H9 (cell line): ENCODE results near the gene DCDC2C. TPM values are rescaled to one million over a fixed set of nuclear protein-coding genes. Genes with fewer than 3 reads are reported as not detected.

ENCODE experiments used
- DNase-seq: peaks from one replicate; pipeline ENCODE4 v3.0.0-alpha.2; 2017
- H2AFZ ChIP-seq: one replicate; pipeline ENCODE4 v1.6.1; 2013; ENCODE audit warnings: mild to moderate bottlenecking, low read length, control low read depth, moderate library complexity
- H2AK5ac ChIP-seq: 2 replicates; pipeline ENCODE4 v1.6.1; 2013; ENCODE audit warnings: low read length, control low read depth, mixed read lengths; ENCODE audit not compliant: insufficient read length
- H2BK120ac ChIP-seq: one replicate; pipeline ENCODE4 v1.6.1; 2013; ENCODE audit warnings: low read depth, mild to moderate bottlenecking, low read length, control low read depth, inconsistent platforms; ENCODE audit not compliant: poor library complexity, severe bottlenecking
- H2BK12ac ChIP-seq: 2 replicates; pipeline ENCODE4 v1.6.1; 2013; ENCODE audit warnings: low read length, control low read depth, mixed read lengths, low read depth; ENCODE audit not compliant: insufficient read length
- H2BK15ac ChIP-seq: 2 replicates; pipeline ENCODE4 v1.6.1; 2013; ENCODE audit warnings: low read depth, low read length, control low read depth
- H2BK20ac ChIP-seq: one replicate; pipeline ENCODE4 v1.6.1; 2013; ENCODE audit warnings: low read depth, mild to moderate bottlenecking, low read length, control low read depth, inconsistent platforms; ENCODE audit not compliant: poor library complexity, severe bottlenecking
- H2BK5ac ChIP-seq: 2 replicates; pipeline ENCODE4 v1.6.1; 2013; ENCODE audit warnings: low read length, control low read depth, mixed read lengths; ENCODE audit not compliant: insufficient read length
- H3K14ac ChIP-seq: 2 replicates; pipeline ENCODE4 v1.6.1; 2013; ENCODE audit warnings: low read length, control low read depth; ENCODE audit not compliant: insufficient read depth
- H3K18ac ChIP-seq: 2 replicates; pipeline ENCODE4 v1.6.1; 2013; ENCODE audit warnings: low read depth, mild to moderate bottlenecking, mixed read lengths, low read length, control low read depth; ENCODE audit not compliant: insufficient read length
- H3K23ac ChIP-seq: 2 replicates; pipeline ENCODE4 v1.6.1; 2013; ENCODE audit warnings: low read length, control low read depth, mixed read lengths, low read depth; ENCODE audit not compliant: insufficient read length
- H3K23me2 ChIP-seq: 2 replicates; pipeline ENCODE4 v1.6.1; 2013; ENCODE audit warnings: low read depth, mild to moderate bottlenecking, mixed read lengths, low read length, control low read depth; ENCODE audit not compliant: insufficient read length, poor library complexity, severe bottlenecking
- H3K27ac ChIP-seq: 2 replicates; pipeline ENCODE4 v1.5.1; 2013; ENCODE audit warnings: low read length, control low read depth, mixed read lengths, low read depth; ENCODE audit not compliant: insufficient read length
- H3K27me3 ChIP-seq: 2 replicates; pipeline ENCODE4 v1.6.1; 2013; ENCODE audit warnings: low read length, control low read depth, inconsistent platforms; ENCODE audit not compliant: insufficient read depth
- H3K4ac ChIP-seq: 2 replicates; pipeline ENCODE4 v1.6.1; 2013; ENCODE audit warnings: low read depth, mild to moderate bottlenecking, control low read depth, inconsistent platforms, low read length, moderate library complexity
- H3K4me1 ChIP-seq: 2 replicates; pipeline ENCODE4 v1.6.1; 2013; ENCODE audit warnings: low read length, control low read depth, inconsistent platforms; ENCODE audit not compliant: insufficient read depth
- H3K4me2 ChIP-seq: 2 replicates; pipeline ENCODE4 v1.6.1; 2013; ENCODE audit warnings: low read length, control low read depth, mixed read lengths; ENCODE audit not compliant: insufficient read length, insufficient read depth
- H3K56ac ChIP-seq: 2 replicates; pipeline ENCODE4 v1.6.1; 2013; ENCODE audit warnings: low read depth, mild to moderate bottlenecking, mixed read lengths, low read length, control low read depth; ENCODE audit not compliant: insufficient read length
- H3K79me1 ChIP-seq: 2 replicates; pipeline ENCODE4 v1.6.1; 2013; ENCODE audit warnings: low read depth, mild to moderate bottlenecking, moderate library complexity, low read length, control low read depth, inconsistent platforms; ENCODE audit not compliant: insufficient read depth, poor library complexity, severe bottlenecking
- H3K79me2 ChIP-seq: 2 replicates; pipeline ENCODE4 v1.6.1; 2013; ENCODE audit warnings: low read length, control low read depth, inconsistent platforms; ENCODE audit not compliant: insufficient read depth
- H3K9ac ChIP-seq: 2 replicates; pipeline ENCODE4 v1.6.1; 2013; ENCODE audit warnings: low read length, control low read depth, mixed read lengths; ENCODE audit not compliant: insufficient read length; ENCODE audit errors: extremely low read depth
- H3K9me3 ChIP-seq: one replicate; pipeline ENCODE4 v1.6.1; 2013; ENCODE audit warnings: low read depth, low read length, inconsistent platforms; ENCODE audit not compliant: control insufficient read depth
- H3T11ph ChIP-seq: one replicate; pipeline ENCODE4 v1.6.1; 2013; ENCODE audit warnings: mild to moderate bottlenecking, low read length, control low read depth, inconsistent platforms
- H4K20me1 ChIP-seq: one replicate; pipeline ENCODE4 v1.6.1; 2013; ENCODE audit not compliant: control insufficient read depth, insufficient read length, insufficient read depth
- H4K5ac ChIP-seq: 2 replicates; pipeline ENCODE4 v1.6.1; 2013; ENCODE audit warnings: low read depth, mild to moderate bottlenecking, mixed read lengths, low read length, control low read depth; ENCODE audit not compliant: insufficient read length
- H4K8ac ChIP-seq: replicated peaks from 2 replicates; pipeline ENCODE4 v1.6.1; 2013; ENCODE audit warnings: low read length, control low read depth, mixed read lengths, low read depth; ENCODE audit not compliant: insufficient read length
- H4K91ac ChIP-seq: 2 replicates; pipeline ENCODE4 v1.6.1; 2013; ENCODE audit warnings: low read depth, mild to moderate bottlenecking, moderate library complexity, mixed read lengths, low read length, control low read depth; ENCODE audit not compliant: insufficient read length
- H3K27ac Mint-ChIP-seq, 3 experiments: 2 replicates in 2 of 3; 3 replicates in 1 of 3; pipeline ENCODE4 v1.8.0; 2020 to 2021; ENCODE audit warnings: mixed read lengths in 3 of 3, mild to moderate bottlenecking in 1 of 3, moderate library complexity in 1 of 3
- H3K27me3 Mint-ChIP-seq: 2 replicates; pipeline ENCODE4 v1.8.0; 2021; ENCODE audit warnings: low read depth, mild to moderate bottlenecking, moderate library complexity, mixed read lengths
- H3K36me3 Mint-ChIP-seq, 3 experiments: 2 replicates in 2 of 3; 3 replicates in 1 of 3; pipeline ENCODE4 v1.8.0; 2020 to 2021; ENCODE audit warnings: low read depth in 3 of 3, mixed read lengths in 3 of 3; ENCODE audit not compliant: insufficient read depth in 1 of 3
- H3K4me1 Mint-ChIP-seq, 2 experiments: 2 replicates each; pipeline ENCODE4 v1.8.0; 2020; ENCODE audit warnings: mixed read lengths in 2 of 2
- H3K4me3 Mint-ChIP-seq, 2 experiments: 2 replicates in 1 of 2; 3 replicates in 1 of 2; pipeline ENCODE4 v1.8.0; 2020 to 2021; ENCODE audit warnings: mild to moderate bottlenecking in 2 of 2, mixed read lengths in 2 of 2, moderate library complexity in 1 of 2
- H3K9me3 Mint-ChIP-seq, 2 experiments: 2 replicates in 1 of 2; 3 replicates in 1 of 2; pipeline ENCODE4 v1.8.0; 2020; ENCODE audit warnings: mild to moderate bottlenecking in 2 of 2, mixed read lengths in 2 of 2, moderate library complexity in 1 of 2
- WGBS: extraction: QIAGEN DNeasy Blood & Tissue Kit; methylation state at CpG from one replicate; pipeline ENCODE4 v1.1.7; 2013; ENCODE audit warnings: missing lambda C conversion rate, low lambda C conversion rate, mixed read lengths; ENCODE audit not compliant: insufficient read length; ENCODE audit errors: extremely low coverage; 5-methylcytosine and 5-hydroxymethylcytosine counted together
- total RNA-seq: library from RNA; stranded (reverse); gene quantifications from 2 replicates; pipeline ENCODE4 v1.2.1, GENCODE V29; 2021
- TF ChIP-seq, protein P1 (sequence below): fragments of 200-600 bp; sonication (generic); conservative IDR thresholded peaks from 3 replicates; pipeline ENCODE4 v1.8.0; 2021; ENCODE audit warnings: antibody characterized with exemption, mild to moderate bottlenecking

The DCDC2C gene
- total RNA-seq, 1 experiment from 2014 or later = not detected

DNA sequence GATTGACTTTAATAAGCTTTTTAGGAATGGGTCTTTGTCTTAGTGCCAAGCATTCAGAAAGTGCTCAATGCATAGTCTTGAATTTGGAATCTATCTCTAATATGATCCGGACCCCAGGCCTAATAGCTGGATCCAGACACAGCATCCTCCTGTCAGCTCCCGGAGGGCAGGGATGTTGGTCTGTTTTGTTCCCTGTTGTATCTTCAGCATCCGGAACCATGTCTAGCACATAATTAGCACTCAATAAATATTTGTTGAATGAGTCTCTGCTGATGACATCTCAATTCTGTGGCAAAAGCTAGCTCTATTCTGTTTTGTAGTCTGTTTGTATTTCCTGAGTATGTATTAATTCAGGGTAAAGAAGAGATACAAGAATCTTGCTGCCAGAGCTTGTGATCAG lies 169.1 kb downstream of the DCDC2C start:
- Histone ChIP-seq H4K8ac (no peak overlapping the region), H3K4ac (no peak overlapping the region), H3K27me3 (no peaks in the 10 kb centered on the region), H4K5ac (no peak overlapping the region), H2BK120ac (no peak overlapping the region), H2AFZ (no peak overlapping the region), H3K18ac (no peak overlapping the region), H2BK15ac (no peak overlapping the region), H2BK12ac (no peak overlapping the region), H3K79me2 (no peaks in the 10 kb centered on the region), H4K20me1 (no peaks in the 10 kb centered on the region), H3K9me3 (no peaks in the 10 kb centered on the region), H3K4me2 (no peak overlapping the region), H3K27ac (no peak overlapping the region), H3K4me1 (no peaks in the 10 kb centered on the region), H3K14ac (no peak overlapping the region), H2BK20ac (no peak overlapping the region), H3K79me1 (no peaks in the 10 kb centered on the region), H3K9ac (no peak overlapping the region), H3T11ph (no peak overlapping the region), H3K23me2 (no peaks in the 10 kb centered on the region), H3K23ac (no peak overlapping the region), H2BK5ac (no peak overlapping the region), H3K56ac (no peak overlapping the region), H2AK5ac (no peak overlapping the region), H4K91ac (no peak overlapping the region)
- no CpG with 5 or more reads among the region's 3 CpGs for WGBS
- Mint-ChIP-seq H3K9me3 (peaks cover 0 to 10% of the 10 kb centered on the region in 2 experiments; a peak in 4 of 5 replicates), H3K4me1 (peaks cover 2 to 3% of the 10 kb centered on the region in 2 experiments; a peak in 3 of 4 replicates), H3K36me3 (0 out of 7 replicates have a peak, but pooled peaks cover 0 to 3% (median 1%) of the 10 kb centered on the region in 3 experiments), H3K4me3 (no peak overlapping the region), H3K27ac (no peak overlapping the region), H3K27me3 (no peaks in the 10 kb centered on the region; the same call in 1 of the 2 replicates)
- TF ChIP-seq, protein P1, sequence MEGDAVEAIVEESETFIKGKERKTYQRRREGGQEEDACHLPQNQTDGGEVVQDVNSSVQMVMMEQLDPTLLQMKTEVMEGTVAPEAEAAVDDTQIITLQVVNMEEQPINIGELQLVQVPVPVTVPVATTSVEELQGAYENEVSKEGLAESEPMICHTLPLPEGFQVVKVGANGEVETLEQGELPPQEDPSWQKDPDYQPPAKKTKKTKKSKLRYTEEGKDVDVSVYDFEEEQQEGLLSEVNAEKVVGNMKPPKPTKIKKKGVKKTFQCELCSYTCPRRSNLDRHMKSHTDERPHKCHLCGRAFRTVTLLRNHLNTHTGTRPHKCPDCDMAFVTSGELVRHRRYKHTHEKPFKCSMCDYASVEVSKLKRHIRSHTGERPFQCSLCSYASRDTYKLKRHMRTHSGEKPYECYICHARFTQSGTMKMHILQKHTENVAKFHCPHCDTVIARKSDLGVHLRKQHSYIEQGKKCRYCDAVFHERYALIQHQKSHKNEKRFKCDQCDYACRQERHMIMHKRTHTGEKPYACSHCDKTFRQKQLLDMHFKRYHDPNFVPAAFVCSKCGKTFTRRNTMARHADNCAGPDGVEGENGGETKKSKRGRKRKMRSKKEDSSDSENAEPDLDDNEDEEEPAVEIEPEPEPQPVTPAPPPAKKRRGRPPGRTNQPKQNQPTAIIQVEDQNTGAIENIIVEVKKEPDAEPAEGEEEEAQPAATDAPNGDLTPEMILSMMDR = no peak
- DNase-seq = no peak
